Thymus (tissue), 11 donors: ENCODE data around the gene MARK4. TPM values are rescaled to one million over a fixed set of nuclear protein-coding genes. Genes with fewer than 3 reads are reported as not detected.
"Not testable (repeated sequence)": the region's sequence is repeated elsewhere in the genome, so short reads cannot be mapped to it uniquely, and the experiment has no call there.

ENCODE experiments used
- DNase-seq, 9 donors: peaks; one replicate each; pipeline ENCODE4 v3.0.0-alpha.2; 2013; ENCODE audit warnings: low spot score in 9 of 9, low read depth in 6 of 9, missing footprints in 1 of 9
- H3K27ac ChIP-seq, 2 donors: one replicate each; pipeline ENCODE4 v1.5.1; 2013; ENCODE audit warnings: control low read depth in 1 of 2, low read depth in 1 of 2, low read length in 1 of 2, mild to moderate bottlenecking in 1 of 2, moderate library complexity in 1 of 2
- H3K27me3 ChIP-seq, 2 donors: one replicate each; pipeline ENCODE4 v1.5.1; 2013; ENCODE audit warnings: low read length in 1 of 2; ENCODE audit not compliant: control insufficient read depth in 2 of 2, insufficient read depth in 1 of 2
- H3K36me3 ChIP-seq, 2 donors: one replicate each; pipeline ENCODE4 v1.5.1; 2013; ENCODE audit warnings: low read length in 1 of 2, mild to moderate bottlenecking in 1 of 2, moderate library complexity in 1 of 2; ENCODE audit not compliant: control insufficient read depth in 2 of 2, insufficient read depth in 2 of 2
- H3K4me1 ChIP-seq, 2 donors: one replicate each; pipeline ENCODE4 v1.5.1; 2013; ENCODE audit warnings: low read length in 2 of 2; ENCODE audit not compliant: control insufficient read depth in 2 of 2, insufficient read depth in 2 of 2
- H3K4me3 ChIP-seq, 2 donors: one replicate each; pipeline ENCODE4 v1.5.1; 2013; ENCODE audit warnings: low read length in 2 of 2, control low read depth in 1 of 2, mild to moderate bottlenecking in 1 of 2
- H3K9me3 ChIP-seq, 2 donors: one replicate each; pipeline ENCODE4 v1.5.1; 2013; ENCODE audit warnings: low read length in 1 of 2, mild to moderate bottlenecking in 1 of 2; ENCODE audit not compliant: control insufficient read depth in 2 of 2, insufficient read depth in 1 of 2
- WGBS: extraction: QIAGEN DNeasy Blood & Tissue Kit; methylation state at CpG from one replicate; pipeline ENCODE4 v1.1.7; 2013; 5-methylcytosine and 5-hydroxymethylcytosine counted together
- polyA plus RNA-seq: library from polyadenylated mRNA; stranded (reverse); fragments of 200-250 nt; gene quantifications from one replicate; pipeline ENCODE4 v1.2.3, GENCODE V29; 2013
- total RNA-seq: library from RNA; stranded (reverse); fragments of 120-200 nt; gene quantifications from one replicate; pipeline ENCODE4 v1.2.4, GENCODE V29; 2013
- donor health status: healthy.

Gene MARK4
- total and polyA plus RNA-seq, 2 donors, result 6.0 to 9.8 TPM

GRCh38 chr19:45217193-45217956 is 33.7 kb upstream of the MARK4 start:
- no peak for DNase-seq
- H3K9me3 ChIP-seq, result no peaks in the 10 kb centered on the region
- H3K36me3 ChIP-seq, result no peaks in the 10 kb centered on the region
- WGBS, result 28% methylated on average over 46 of the region's 46 CpGs
- H3K27ac ChIP-seq, result no peak overlapping the region
- H3K27me3 ChIP-seq, result peaks cover 37 to 84% of the 10 kb centered on the region in 2 donors
- no peaks in the 10 kb centered on the region for H3K4me1 ChIP-seq
- no peak overlapping the region for H3K4me3 ChIP-seq

GRCh38 chr19:45217957-45218334 is 33.1 kb upstream of the MARK4 start:
- 78% methylated on average over 14 of the region's 14 CpGs for WGBS
- DNase-seq, result no peak
- Histone ChIP-seq H3K4me1 (no peaks in the 10 kb centered on the region), H3K9me3 (no peaks in the 10 kb centered on the region), H3K27me3 (peaks cover 37 to 82% of the 10 kb centered on the region in 2 donors), H3K36me3 (no peaks in the 10 kb centered on the region), H3K27ac (no peak overlapping the region), H3K4me3 (no peak overlapping the region)

GRCh38 chr19:45218426-45218825 is 32.6 kb upstream of the MARK4 start:
- H3K4me3 ChIP-seq, result no peak overlapping the region
- no peak for DNase-seq
- peaks cover 37 to 77% of the 10 kb centered on the region in 2 donors for H3K27me3 ChIP-seq
- 69% methylated on average over 4 of the region's 4 CpGs for WGBS
- H3K36me3 ChIP-seq, result no peaks in the 10 kb centered on the region
- H3K9me3 ChIP-seq, result no peaks in the 10 kb centered on the region
- no peaks in the 10 kb centered on the region for H3K4me1 ChIP-seq
- H3K27ac ChIP-seq, result no peak overlapping the region

- Histone ChIP-seq H3K27ac (no peak overlapping the region), H3K36me3 (no peaks in the 10 kb centered on the region), H3K9me3 (no peaks in the 10 kb centered on the region), H3K4me1 (no peaks in the 10 kb centered on the region), H3K27me3 (peaks cover 37 to 70% of the 10 kb centered on the region in 2 donors), H3K4me3 (no peak overlapping the region)
- 85% methylated on average over 18 of the region's 18 CpGs for WGBS
- DNase-seq, result no peak
Observed at GRCh38 chr19:45218911-45219743, 31.9 kb upstream of the MARK4 start.

GRCh38 chr19:45222724-45223123 is 28.3 kb upstream of the MARK4 start:
- H3K36me3 ChIP-seq, result no peaks in the 10 kb centered on the region
- no peaks in the 10 kb centered on the region for H3K4me1 ChIP-seq
- no peak overlapping the region for H3K27ac ChIP-seq
- H3K27me3 ChIP-seq, result peaks cover 10 to 38% of the 10 kb centered on the region in 2 donors
- no peak for DNase-seq
- no peaks in the 10 kb centered on the region for H3K9me3 ChIP-seq
- 98% methylated on average over 6 of the region's 6 CpGs for WGBS
- H3K4me3 ChIP-seq, result no peak overlapping the region

GRCh38 chr19:45223879-45224278 is 27.2 kb upstream of the MARK4 start:
- no peaks in the 10 kb centered on the region for H3K36me3 ChIP-seq
- no peak overlapping the region for H3K4me3 ChIP-seq
- peaks cover 3 to 26% of the 10 kb centered on the region in 2 donors for H3K27me3 ChIP-seq
- 85% methylated on average over 5 of the region's 5 CpGs for WGBS
- H3K9me3 ChIP-seq, result no peaks in the 10 kb centered on the region
- H3K27ac ChIP-seq, result no peak overlapping the region
- no peaks in the 10 kb centered on the region for H3K4me1 ChIP-seq
- DNase-seq, result no peak

- H3K9me3 ChIP-seq, result no peaks in the 10 kb centered on the region
- peaks cover under 1 to 19% of the 10 kb centered on the region in 2 donors for H3K27me3 ChIP-seq
- WGBS, result 85% methylated on average over 11 of the region's 11 CpGs
- no peaks in the 10 kb centered on the region for H3K36me3 ChIP-seq
- no peak overlapping the region for H3K27ac ChIP-seq
- no peaks in the 10 kb centered on the region for H3K4me1 ChIP-seq
- DNase-seq, result no peak
- no peak overlapping the region for H3K4me3 ChIP-seq
Observed at GRCh38 chr19:45224645-45225044, 26.4 kb upstream of the MARK4 start.

GRCh38 chr19:45229056-45229455 is 22.0 kb upstream of the MARK4 start:
- WGBS, result 96% methylated on average over 2 of the region's 2 CpGs
- DNase-seq, H3K27ac ChIP-seq, H3K4me3 ChIP-seq, H3K4me1 ChIP-seq, H3K9me3 ChIP-seq, H3K36me3 ChIP-seq: not testable (repeated sequence)
- peaks cover 1 to 22% of the 10 kb centered on the region in 2 donors for H3K27me3 ChIP-seq

GRCh38 chr19:45231891-45232290 is 19.2 kb upstream of the MARK4 start:
- WGBS, result 89% methylated on average over 3 of the region's 3 CpGs
- H3K4me1 ChIP-seq, result no peaks in the 10 kb centered on the region
- no peaks in the 10 kb centered on the region for H3K36me3 ChIP-seq
- DNase-seq, result no peak
- H3K27me3 ChIP-seq, result peaks cover 19 to 42% of the 10 kb centered on the region in 2 donors
- no peak overlapping the region for H3K27ac ChIP-seq
- no peaks in the 10 kb centered on the region for H3K9me3 ChIP-seq
- H3K4me3 ChIP-seq, result no peak overlapping the region
